NT2/D1 (cell line): ENCODE data around the gene ZNF8.

Experiments
- DNase-seq: peaks from one replicate; pipeline ENCODE4 v3.0.0-alpha.2; 2011; ENCODE audit warnings: low read depth, low spot score
- H3K27me3 ChIP-seq: 2 replicates; pipeline ENCODE4 v1.6.0; 2011; ENCODE audit warnings: mild to moderate bottlenecking; ENCODE audit not compliant: insufficient read length, insufficient read depth
- H3K36me3 ChIP-seq: 2 replicates; pipeline ENCODE4 v1.6.1; 2011; ENCODE audit warnings: mild to moderate bottlenecking, low read length, mixed read lengths; ENCODE audit not compliant: insufficient read depth, insufficient read length
- H3K4me1 ChIP-seq: 2 replicates; pipeline ENCODE4 v1.5.1; 2011; ENCODE audit not compliant: insufficient read depth, insufficient read length
- H3K4me3 ChIP-seq: 2 replicates; pipeline ENCODE4 v1.5.1; 2011; ENCODE audit warnings: low read depth; ENCODE audit not compliant: insufficient read length
- H3K9ac ChIP-seq: 2 replicates; pipeline ENCODE4 v1.6.0; 2011; ENCODE audit warnings: low read depth; ENCODE audit not compliant: insufficient read length
- H3K9me3 ChIP-seq: 2 replicates; pipeline ENCODE4 v1.5.1; 2011; ENCODE audit warnings: mild to moderate bottlenecking, low read length; ENCODE audit not compliant: insufficient read depth
- SUZ12 ChIP-seq: IDR thresholded peaks from 2 replicates; pipeline ENCODE4 v1.6.1; 2011; ENCODE audit not compliant: insufficient read length, insufficient read depth; ENCODE audit errors: extremely low read depth
- YY1 ChIP-seq: IDR thresholded peaks from 2 replicates; pipeline ENCODE4 v1.6.1; 2011; ENCODE audit not compliant: insufficient read length, insufficient read depth
- ZNF274 ChIP-seq: IDR thresholded peaks from 2 replicates; pipeline ENCODE4 v1.6.1; 2011; ENCODE audit warnings: mild to moderate bottlenecking, low read depth, low read length

ZNF8 gene

GRCh38 chr19:58261600-58261967 is 17.2 kb upstream of the ZNF8 start:
- no peak overlapping the region for H3K4me3 ChIP-seq
- peaks cover 78% of the 10 kb centered on the region for H3K36me3 ChIP-seq
- H3K27me3 ChIP-seq: no peaks in the 10 kb centered on the region
- H3K9ac ChIP-seq: no peak overlapping the region
- no peak for DNase-seq
- H3K9me3 ChIP-seq: peaks cover 100% of the 10 kb centered on the region
- H3K4me1 ChIP-seq: no peaks in the 10 kb centered on the region
- TF ChIP-seq YY1: no peak
- no peak for TF ChIP-seq ZNF274
- no peak for TF ChIP-seq SUZ12

GRCh38 chr19:58261968-58262921 is 16.5 kb upstream of the ZNF8 start:
- H3K9ac ChIP-seq: no peak overlapping the region
- H3K9me3 ChIP-seq: peaks cover 100% of the 10 kb centered on the region
- no peak overlapping the region for H3K4me3 ChIP-seq
- H3K27me3 ChIP-seq: no peaks in the 10 kb centered on the region
- peaks cover 76% of the 10 kb centered on the region for H3K36me3 ChIP-seq
- H3K4me1 ChIP-seq: no peaks in the 10 kb centered on the region
- no peak for TF ChIP-seq YY1
- peak; percentile 98 for TF ChIP-seq ZNF274
- DNase-seq: no peak

GRCh38 chr19:58262922-58263296 is 15.8 kb upstream of the ZNF8 start:
- H3K4me3 ChIP-seq: no peak overlapping the region
- DNase-seq: no peak
- H3K36me3 ChIP-seq: peaks cover 70% of the 10 kb centered on the region
- H3K27me3 ChIP-seq: no peaks in the 10 kb centered on the region
- TF ChIP-seq SUZ12 (no peak), ZNF274 (no peak), YY1 (no peak)
- peaks cover 95% of the 10 kb centered on the region for H3K9me3 ChIP-seq
- no peaks in the 10 kb centered on the region for H3K4me1 ChIP-seq
- no peak overlapping the region for H3K9ac ChIP-seq

GRCh38 chr19:58265100-58265499 is 13.7 kb upstream of the ZNF8 start:
- Histone ChIP-seq H3K27me3 (no peaks in the 10 kb centered on the region), H3K36me3 (peaks cover 51% of the 10 kb centered on the region), H3K4me1 (no peaks in the 10 kb centered on the region), H3K9ac (no peak overlapping the region), H3K4me3 (no peak overlapping the region), H3K9me3 (peaks cover 81% of the 10 kb centered on the region)
- no peak for DNase-seq
- TF ChIP-seq YY1 (no peak), SUZ12 (no peak), ZNF274 (no peak)

- Histone ChIP-seq H3K36me3 (peaks cover 28% of the 10 kb centered on the region), H3K9ac (no peak overlapping the region), H3K9me3 (peaks cover 49% of the 10 kb centered on the region), H3K4me1 (no peaks in the 10 kb centered on the region), H3K27me3 (no peaks in the 10 kb centered on the region), H3K4me3 (no peak overlapping the region)
- no peak for TF ChIP-seq YY1
- no peak for TF ChIP-seq SUZ12
- no peak for TF ChIP-seq ZNF274
- no peak for DNase-seq
Observed at GRCh38 chr19:58268344-58268743, 10.4 kb upstream of the ZNF8 start.

- Histone ChIP-seq H3K9me3 (peaks cover 5% of the 10 kb centered on the region; the same call in 1 of the 2 replicates), H3K27me3 (no peaks in the 10 kb centered on the region), H3K4me1 (no peaks in the 10 kb centered on the region), H3K36me3 (peaks cover 28% of the 10 kb centered on the region), H3K4me3 (no peak overlapping the region), H3K9ac (no peak overlapping the region)
- DNase-seq: no peak
- no peak for TF ChIP-seq YY1
- TF ChIP-seq SUZ12: no peak
- no peak for TF ChIP-seq ZNF274
Observed at GRCh38 chr19:58274771-58275201, 4.0 kb upstream of the ZNF8 start.

- H3K27me3 ChIP-seq: no peaks in the 10 kb centered on the region
- TF ChIP-seq YY1 (no peak), ZNF274 (no peak), SUZ12 (no peak)
- peaks cover 32% of the 10 kb centered on the region for H3K36me3 ChIP-seq
- H3K4me3 ChIP-seq: no peak overlapping the region
- H3K9me3 ChIP-seq: 0 out of 2 replicates have a peak, but pooled peaks cover 5% of the 10 kb centered on the region
- DNase-seq: no peak
- no peaks in the 10 kb centered on the region for H3K4me1 ChIP-seq
- H3K9ac ChIP-seq: no peak overlapping the region
Observed at GRCh38 chr19:58275564-58275963, 3.2 kb upstream of the ZNF8 start.
